HepG2 (cell line): ENCODE results near the gene GSTA1. TPM values are rescaled to one million over a fixed set of nuclear protein-coding genes. Genes with fewer than 3 reads are reported as not detected.
"Not testable (repeated sequence)": the region's sequence is repeated elsewhere in the genome, so short reads cannot be mapped to it uniquely, and the experiment has no call there.

Experiments used
- ATAC-seq: fragments of 200-7000 bp; cut with Tn5 transposase; 3 replicates; pipeline ENCODE4 v1.9.1; 2020; ENCODE audit warnings: mild to moderate bottlenecking, moderate library complexity
- BruUV-seq: library from RNA; stranded (reverse); fragments of 400-500 nt; replicated peaks from 2 replicates; lab custom pipeline; 2021; lab: Mats Ljungman, UMichigan
- CTCF ChIA-PET: fragments of 300-600 bp; formaldehyde crosslinking; extraction: SDS; loops from one replicate; lab custom pipeline; 2021; ENCODE audit warnings: low total read pairs, inconsistent platforms, low intra/inter-chr PET ratio; lab: Yijun Ruan, JAX
- POLR2A ChIA-PET: fragments of 350-600 bp; sonication (Branson Sonifier 250); formaldehyde crosslinking; loops from one replicate; lab custom pipeline; 2020; ENCODE audit warnings: antibody characterized with exemption, inconsistent platforms; lab: Yijun Ruan, JAX
- DNase-seq: peaks from one replicate; pipeline ENCODE4 v3.0.0-alpha.2; 2015; ENCODE audit warnings: low spot score
- FAIRE-seq: peaks from 3 replicates; lab custom pipeline; 2011; peaks lifted over from hg19 to GRCh38; lab: Jason Lieb, UNC
- H2AFZ ChIP-seq: one replicate; pipeline ENCODE4 v1.6.1; 2011; ENCODE audit warnings: low read length, inconsistent platforms
- H3K27ac ChIP-seq: fragments of 300-600 bp; 3 replicates; pipeline ENCODE4 v1.8.0; 2011; ENCODE audit warnings: mixed run types, mild to moderate bottlenecking, mixed read lengths, low read length, inconsistent platforms; ENCODE audit not compliant: insufficient read depth; ENCODE audit errors: extremely low read length
- H3K27me3 ChIP-seq, 2 experiments: fragments of 200-600 bp in 1 of 2; 2 replicates in 1 of 2; 3 replicates in 1 of 2; pipeline versions ENCODE4 v1.6.0 to v1.8.0; 2011; ENCODE audit warnings: low read length in 2 of 2, mild to moderate bottlenecking in 2 of 2, moderate library complexity in 2 of 2, inconsistent platforms in 1 of 2; ENCODE audit not compliant: insufficient read depth in 2 of 2, control insufficient read depth in 1 of 2
- H3K36me3 ChIP-seq, 2 experiments: fragments of 200-600 bp in 1 of 2; replicated peaks in 1 of 2; 2 replicates in 1 of 2; 3 replicates in 1 of 2; pipeline versions ENCODE4 v1.5.1 to v1.8.0; 2011; ENCODE audit warnings: low read length in 2 of 2, inconsistent platforms in 1 of 2; ENCODE audit not compliant: insufficient read depth in 2 of 2, control insufficient read depth in 1 of 2
- H3K4me1 ChIP-seq: 2 replicates; pipeline ENCODE4 v1.5.1; 2012; ENCODE audit warnings: low read length, inconsistent platforms; ENCODE audit not compliant: insufficient read depth
- H3K4me2 ChIP-seq: 2 replicates; pipeline ENCODE4 v1.6.0; 2011; ENCODE audit warnings: low read depth, low read length, inconsistent platforms
- H3K4me3 ChIP-seq, 3 experiments: fragments of 200-600 bp in 1 of 3; sonication (generic), shearing (Covaris generic) in 1 of 3; replicated peaks in 1 of 3; 2 replicates each; pipeline ENCODE4 v1.5.1; 2011 to 2016; ENCODE audit warnings: low read length in 3 of 3, inconsistent platforms in 2 of 3, low read depth in 2 of 3, mild to moderate bottlenecking in 2 of 3, control low read depth in 1 of 3, mixed read lengths in 1 of 3; ENCODE audit not compliant: insufficient read depth in 1 of 3
- H3K79me2 ChIP-seq: one replicate; pipeline ENCODE4 v1.6.1; 2011; ENCODE audit warnings: low read length, inconsistent platforms; ENCODE audit not compliant: insufficient read depth
- H3K9ac ChIP-seq: 2 replicates; pipeline ENCODE4 v1.6.0; 2011; ENCODE audit warnings: mild to moderate bottlenecking, low read depth, low read length, inconsistent platforms; ENCODE audit not compliant: insufficient read depth
- H3K9me3 ChIP-seq: 2 replicates; pipeline ENCODE4 v1.5.1; 2012; ENCODE audit warnings: mild to moderate bottlenecking, low read length
- H4K20me1 ChIP-seq: 2 replicates; pipeline ENCODE4 v1.6.0; 2011; ENCODE audit warnings: inconsistent platforms, mild to moderate bottlenecking, low read length, moderate library complexity; ENCODE audit not compliant: insufficient read depth
- HIVEP1 ChIP-seq: sonication (generic); formaldehyde crosslinking; IDR thresholded peaks from 2 replicates; pipeline ENCODE4 v1.4.0; 2020; ENCODE audit warnings: mild to moderate bottlenecking, missing genetic modification reagents
- IRX3 ChIP-seq: sonication (generic); formaldehyde crosslinking; IDR thresholded peaks from 2 replicates; pipeline ENCODE4 v1.8.1; 2023; ENCODE audit warnings: mild to moderate bottlenecking, low read depth, missing genetic modification reagents, borderline replicate concordance
- KAT7 ChIP-seq: IDR thresholded peaks from 2 replicates; pipeline ENCODE4 v1.6.1; 2018; ENCODE audit warnings: borderline replicate concordance, missing compliant biosample characterization
- MIER2 ChIP-seq: IDR thresholded peaks from 2 replicates; pipeline ENCODE4 v1.6.1; 2016; ENCODE audit warnings: missing biosample characterization, missing genetic modification reagents
- MLLT10 ChIP-seq: sonication (generic); formaldehyde crosslinking; IDR thresholded peaks from 2 replicates; pipeline ENCODE4 v1.4.0; 2020; ENCODE audit warnings: missing genetic modification reagents
- PCBP1 ChIP-seq: fragments of 200-400 bp; formaldehyde crosslinking; IDR thresholded peaks from 2 replicates; pipeline ENCODE4 v1.6.1; 2017; ENCODE audit warnings: mild to moderate bottlenecking, low read depth, low read length, borderline replicate concordance
- SSRP1 ChIP-seq: IDR thresholded peaks from 2 replicates; pipeline ENCODE4 v1.6.1; 2016; ENCODE audit warnings: control low read depth
- ZBTB38 ChIP-seq: sonication (generic); formaldehyde crosslinking; IDR thresholded peaks from 2 replicates; pipeline ENCODE4 v1.5.1; 2020; ENCODE audit warnings: mild to moderate bottlenecking, missing genetic modification reagents
- ZNF703 ChIP-seq: sonication (generic); formaldehyde crosslinking; IDR thresholded peaks from 2 replicates; pipeline ENCODE4 v1.5.1; 2020; ENCODE audit warnings: missing genetic modification reagents, mild to moderate bottlenecking, moderate library complexity, borderline replicate concordance
- WGBS: methylation state at CpG from one replicate; pipeline ENCODE4 v1.1.6; 2017; ENCODE audit warnings: low lambda C conversion rate; 5-methylcytosine and 5-hydroxymethylcytosine counted together
- in situ Hi-C: cut with HindIII; loops from 2 replicates; pipeline ENCODE4 v1.10.0; 2017; ENCODE audit warnings: low pct_unique_long_range_greater_than_20kb; ENCODE audit not compliant: extremely low pct_ligation_motif_present
- intact Hi-C: fragments of 100-400 bp; cut with micrococcal nuclease; formaldehyde crosslinking; loops from one replicate; pipeline ENCODE4 v1.10.0; 2022; ENCODE audit not compliant: unreplicated experiment
- polyA plus RNA-seq, 8 experiments: library from polyadenylated mRNA; depleted of rRNA in 3 of 8; stranded (reverse) in 7 of 8; unstranded in 1 of 8; fragments of >200 nt; fragmentation: Illumina TruSeq in 4 of 8; extraction: Trizol in 4 of 8; gene quantifications; 2 replicates each; pipeline versions ENCODE4 v1.2.1 to v1.2.3, GENCODE V29; 2011 to 2016; ENCODE audit warnings: low read depth in 4 of 8, missing spikeins in 1 of 8, mixed read lengths in 1 of 8; ENCODE audit not compliant: insufficient read depth in 1 of 8
- total RNA-seq, 5 experiments: library from RNA; depleted of rRNA; stranded (reverse); fragments of >200 nt; fragmentation: Illumina TruSeq; extraction: Trizol; gene quantifications; 2 replicates each; pipeline ENCODE4 v1.2.3, GENCODE V29; 2016; ENCODE audit warnings: low read depth in 1 of 5

Gene GSTA1
- total and polyA plus RNA-seq, 2 of the 13 experiments (the other 11 are each of a cell fraction or from before 2014, with no cell fraction given): 6.2 to 282 TPM

DNA sequence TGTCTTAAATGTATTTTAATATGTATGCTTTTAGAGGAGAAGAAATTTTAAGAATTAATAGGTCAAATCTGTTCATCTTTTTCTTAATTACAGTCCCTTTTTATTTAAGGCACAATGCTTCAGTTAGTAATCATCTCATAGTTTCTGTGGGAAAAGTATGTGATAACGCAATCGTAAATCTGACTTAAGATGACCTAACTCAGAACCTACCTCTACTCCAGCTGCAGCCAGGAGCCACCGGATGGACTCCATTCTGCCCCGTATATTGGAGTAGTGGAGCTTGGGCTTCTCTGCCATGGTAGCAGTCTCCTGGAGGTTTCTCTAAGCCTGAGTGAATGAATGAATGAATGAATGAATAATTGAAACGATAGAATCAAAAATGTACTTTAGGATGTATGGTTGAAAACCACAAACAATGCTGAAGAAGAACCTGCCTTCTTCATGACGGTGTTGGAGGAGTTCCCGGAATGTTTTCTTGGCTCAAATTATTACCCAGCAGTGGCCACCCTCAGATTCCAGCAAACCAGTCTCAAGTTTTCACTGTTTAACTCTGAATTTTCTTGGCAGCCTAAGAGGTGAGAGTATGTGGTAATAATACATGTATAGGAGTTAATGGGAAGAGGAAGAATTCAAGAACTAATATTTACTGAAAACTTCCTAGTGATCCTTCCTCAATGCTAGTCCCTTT, 45.8 kb downstream of the GSTA1 start:
- intact Hi-C loops, H3K4me2 ChIP-seq, BruUV-seq, H3K27me3 ChIP-seq, H4K20me1 ChIP-seq, ATAC-seq, H3K79me2 ChIP-seq, H3K4me3 ChIP-seq, CTCF ChIA-PET, H3K9me3 ChIP-seq, H3K36me3 ChIP-seq, H2AFZ ChIP-seq, DNase-seq, POLR2A ChIA-PET, FAIRE-seq, H3K9ac ChIP-seq, H3K27ac ChIP-seq, in situ Hi-C loops: not testable (repeated sequence)
- 90% methylated on average over 7 of the region's 7 CpGs for WGBS
- peaks cover 33% of the 10 kb centered on the region for H3K4me1 ChIP-seq

DNA sequence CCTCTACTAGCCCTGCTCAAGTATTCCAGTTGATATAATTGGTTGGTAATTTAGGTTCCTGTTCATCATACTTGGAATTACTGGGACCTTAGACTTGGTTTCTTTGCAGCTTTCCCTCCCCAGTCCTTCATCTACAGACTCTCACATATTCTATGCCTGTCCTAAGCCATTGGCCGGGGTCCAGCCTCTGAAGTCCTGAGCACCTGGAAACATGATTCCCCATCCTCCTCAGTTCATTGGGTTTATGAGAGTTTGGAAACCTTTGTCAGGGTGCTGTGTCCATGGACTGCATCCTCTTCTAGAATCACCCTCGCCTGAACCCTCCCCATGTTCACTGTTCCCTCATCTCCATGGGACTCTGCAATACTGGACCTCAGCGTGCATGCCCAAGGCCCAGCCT, 49.2 kb downstream of the GSTA1 start:
- WGBS: 96% methylated on average over 3 of the region's 3 CpGs
- POLR2A ChIA-PET: no interaction called here
- intact Hi-C loops: no loop called here
- Histone ChIP-seq H3K4me1 (peaks cover 17% of the 10 kb centered on the region), H3K4me3 (no peak overlapping the region), H2AFZ (no peak overlapping the region), H3K4me2 (no peak overlapping the region), H3K79me2 (no peaks in the 10 kb centered on the region), H4K20me1 (no peaks in the 10 kb centered on the region), H3K27me3 (no peaks in the 10 kb centered on the region), H3K9ac (no peak overlapping the region), H3K9me3 (peaks cover 27% of the 10 kb centered on the region), H3K36me3 (no peaks in the 10 kb centered on the region), H3K27ac (no peak overlapping the region)
- DNase-seq (no peak), ATAC-seq (no peak), FAIRE-seq (no peak)
- TF ChIP-seq IRX3 (CRISPR knock-in tag) (no peak), MLLT10 (CRISPR knock-in tag) (no peak), SSRP1 (no peak), MIER2 (CRISPR knock-in tag) (no peak), HIVEP1 (CRISPR knock-in tag) (no peak), KAT7 (CRISPR knock-in tag) (no peak), ZBTB38 (CRISPR knock-in tag) (no peak), PCBP1 (no peak), ZNF703 (CRISPR knock-in tag) (no peak)
- CTCF ChIA-PET: no interaction called here
- BruUV-seq: no TSS peak
- in situ Hi-C loops: no loop called here

DNA sequence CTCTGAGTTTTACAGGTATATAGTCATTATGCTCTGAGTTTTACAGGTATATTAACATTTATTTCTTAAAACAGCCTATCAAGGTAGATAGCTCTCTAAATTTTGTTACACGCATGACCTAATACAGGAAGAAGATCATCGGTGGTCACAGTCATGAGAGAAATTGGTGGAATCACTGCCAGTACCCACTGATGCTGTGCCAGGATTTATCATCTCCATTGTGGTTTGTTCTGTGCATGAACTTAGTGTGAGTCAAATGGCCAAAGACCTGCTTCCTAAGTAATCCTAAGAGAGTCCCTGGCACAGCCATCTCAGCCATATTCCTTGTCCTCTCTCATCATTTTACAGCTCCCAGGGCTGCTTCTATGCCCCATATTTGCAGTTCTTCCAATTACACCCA, 50.5 kb downstream of the GSTA1 start:
- CTCF ChIA-PET, ATAC-seq, H2AFZ ChIP-seq, H3K79me2 ChIP-seq, H3K9ac ChIP-seq, H3K27ac ChIP-seq, POLR2A ChIA-PET, H3K4me3 ChIP-seq, intact Hi-C loops, H3K27me3 ChIP-seq, H3K4me2 ChIP-seq, FAIRE-seq, DNase-seq, H4K20me1 ChIP-seq, in situ Hi-C loops, BruUV-seq, H3K36me3 ChIP-seq: not testable (repeated sequence)
- H3K9me3 ChIP-seq: peaks cover 24% of the 10 kb centered on the region
- WGBS: 93% methylated on average over 2 of the region's 2 CpGs
- H3K4me1 ChIP-seq: peaks cover 28% of the 10 kb centered on the region
